Measurements from ENCODE around the gene KCNQ1.

GRCh38 chr11:2419638-2420501, 24.9 kb upstream of the KCNQ1 start:
- TF ChIP-seq MAX (IDR thresholded peaks at IDR 0.05) (no peak), CTCF (IDR thresholded peaks at IDR 0.05 in 2 of 3, conservative IDR thresholded peaks at IDR 0.05 in 1 of 3; ENCODE audit: borderline replicate concordance in 1 of 3, insufficient read depth in 1 of 3, low read depth in 2 of 3, low read length in 2 of 3) (peak; percentile 78 to 94 (median 86)), POLR2AphosphoS5 (IDR thresholded peaks at IDR 0.05; ENCODE audit: low read depth, low read length) (no peak), ZBTB33 (IDR thresholded peaks at IDR 0.05; ENCODE audit: extremely low read depth, insufficient replicate concordance, low read length) (no peak), YY1 (IDR thresholded peaks at IDR 0.05; ENCODE audit: extremely low read depth, insufficient replicate concordance, low read depth, low read length) (no peak), POLR2A (IDR thresholded peaks at IDR 0.05; ENCODE audit: borderline replicate concordance, extremely low read depth, insufficient read depth, insufficient read length) (no peak), REST (IDR thresholded peaks at IDR 0.05; ENCODE audit: low read depth) (no peak), RAD21 (IDR thresholded peaks at IDR 0.05; ENCODE audit: low read depth) (peak; percentile 94), EZH2phosphoT487 (IDR thresholded peaks at IDR 0.05; ENCODE audit: borderline replicate concordance) (no peak), ZFX (IDR thresholded peaks at IDR 0.05) (no peak; the same call in 1 of the 2 replicates)
